Activated T-cell treated with anti-CD3 and anti-CD28 coated beads for 1 hour (primary cell): ENCODE data around the gene NAGS.
"Not testable (repeated sequence)": the region's sequence is repeated elsewhere in the genome, so short reads cannot be mapped to it uniquely, and the experiment has no call there.

Experiments used
- DNase-seq: peaks from one replicate; pipeline ENCODE4 v3.0.0-alpha.2; 2020; ENCODE audit warnings: low read depth

Gene NAGS, protein sequence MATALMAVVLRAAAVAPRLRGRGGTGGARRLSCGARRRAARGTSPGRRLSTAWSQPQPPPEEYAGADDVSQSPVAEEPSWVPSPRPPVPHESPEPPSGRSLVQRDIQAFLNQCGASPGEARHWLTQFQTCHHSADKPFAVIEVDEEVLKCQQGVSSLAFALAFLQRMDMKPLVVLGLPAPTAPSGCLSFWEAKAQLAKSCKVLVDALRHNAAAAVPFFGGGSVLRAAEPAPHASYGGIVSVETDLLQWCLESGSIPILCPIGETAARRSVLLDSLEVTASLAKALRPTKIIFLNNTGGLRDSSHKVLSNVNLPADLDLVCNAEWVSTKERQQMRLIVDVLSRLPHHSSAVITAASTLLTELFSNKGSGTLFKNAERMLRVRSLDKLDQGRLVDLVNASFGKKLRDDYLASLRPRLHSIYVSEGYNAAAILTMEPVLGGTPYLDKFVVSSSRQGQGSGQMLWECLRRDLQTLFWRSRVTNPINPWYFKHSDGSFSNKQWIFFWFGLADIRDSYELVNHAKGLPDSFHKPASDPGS

DNA sequence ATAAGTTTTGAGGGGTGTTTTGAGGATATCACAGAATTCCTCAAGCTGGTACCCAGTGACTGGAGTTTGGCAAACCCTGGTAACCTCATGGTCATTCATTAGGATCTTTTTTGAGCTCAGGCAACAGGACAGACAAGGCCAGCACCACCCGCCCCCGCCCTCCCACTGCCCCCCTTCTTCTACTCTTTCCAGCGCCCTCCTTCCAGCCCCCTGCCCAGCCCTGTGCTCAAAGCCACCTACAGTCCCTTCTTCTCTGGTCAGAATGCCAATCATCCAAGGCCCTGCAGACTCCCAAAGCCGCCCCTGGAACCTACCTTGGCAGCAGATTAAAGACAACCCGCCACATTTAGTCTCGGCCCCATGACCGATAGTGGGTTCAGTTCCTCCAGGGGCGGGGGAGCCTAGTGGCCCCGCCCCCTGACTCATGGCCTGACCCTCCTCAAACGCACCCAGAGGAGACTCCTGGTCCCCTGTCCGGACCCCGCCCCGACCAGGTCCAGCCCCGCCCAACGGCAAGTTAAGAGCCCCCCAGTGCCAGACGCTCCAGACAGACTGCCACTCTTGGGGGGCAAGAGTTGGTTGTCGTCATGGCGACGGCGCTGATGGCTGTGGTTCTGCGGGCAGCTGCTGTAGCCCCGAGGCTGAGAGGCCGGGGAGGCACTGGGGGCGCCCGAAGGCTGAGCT is at the start of gene NAGS:
TSS of gene NAGS (plus strand) at position 546 of the 684 bp plus-strand sequence. CDS start at position 588, 42 bp downstream.
- no peak for DNase-seq

DNA sequence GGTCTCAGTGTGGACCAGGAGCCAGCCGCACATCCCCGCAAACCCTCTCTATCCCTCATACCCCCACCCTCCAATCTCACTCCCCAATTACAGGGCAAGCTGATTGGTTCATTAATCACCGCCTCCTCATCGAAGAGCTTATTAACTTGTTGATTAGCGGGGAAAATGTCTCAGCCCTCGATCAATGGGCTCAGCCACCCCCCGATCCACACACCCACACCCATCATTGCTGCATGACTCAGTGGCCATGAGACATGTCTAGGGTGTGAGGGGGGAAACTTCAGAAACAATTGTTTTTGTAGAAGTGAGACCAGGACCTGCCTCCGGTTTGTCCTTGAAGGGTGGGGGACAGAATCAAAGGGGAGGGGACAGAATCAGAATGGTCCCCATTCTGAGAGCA is 48.2 kb upstream of the NAGS start:
- no peak for DNase-seq

DNA sequence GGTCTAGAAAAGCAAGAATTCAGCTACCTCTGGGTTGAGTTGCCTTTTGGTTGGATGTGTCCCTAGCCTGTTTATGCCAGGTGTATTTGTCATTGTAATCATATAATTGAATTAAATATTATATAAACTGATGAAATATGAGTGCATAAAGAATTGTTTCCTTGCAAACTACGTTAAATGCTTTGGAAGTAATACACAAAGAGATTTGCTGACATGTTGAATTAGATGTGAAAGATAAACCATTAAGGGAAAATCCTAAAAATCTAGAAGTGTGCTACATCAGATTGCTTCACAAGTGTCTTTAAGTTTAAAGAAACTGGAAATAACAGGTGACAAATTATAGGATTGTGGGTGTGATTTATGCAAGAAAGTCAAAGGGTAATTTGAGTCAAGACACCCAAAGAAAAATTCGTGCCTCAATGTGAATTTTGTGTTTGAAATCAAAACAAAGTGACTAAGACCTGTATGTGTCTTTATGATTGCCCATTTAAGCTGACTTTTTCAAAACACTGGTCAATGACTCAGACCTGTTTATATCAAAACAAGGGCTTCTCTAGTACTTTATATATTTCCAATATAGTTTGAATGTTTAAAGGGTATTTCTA is 45.6 kb upstream of the NAGS start:
- no peak for DNase-seq

DNA sequence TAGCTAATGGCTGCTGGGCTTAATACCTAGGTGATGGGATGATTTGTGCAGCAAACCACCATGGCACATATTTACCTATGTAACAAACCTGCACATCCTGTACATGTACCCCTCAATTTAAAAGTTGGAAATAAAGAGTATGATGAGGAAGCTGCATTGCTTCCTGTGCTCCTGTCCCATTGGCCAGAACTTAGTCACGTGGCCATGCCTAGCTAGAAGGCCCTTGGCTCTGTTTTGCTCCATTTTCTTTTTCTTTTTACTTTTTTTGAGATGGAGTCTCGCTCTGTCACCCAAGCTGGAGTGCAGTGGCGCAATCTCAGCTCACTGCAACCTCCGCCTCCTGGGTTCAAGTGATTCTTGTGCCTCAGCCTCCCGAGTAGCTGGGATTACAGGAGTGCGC is 43.1 kb upstream of the NAGS start:
- not testable (repeated sequence) for DNase-seq

DNA sequence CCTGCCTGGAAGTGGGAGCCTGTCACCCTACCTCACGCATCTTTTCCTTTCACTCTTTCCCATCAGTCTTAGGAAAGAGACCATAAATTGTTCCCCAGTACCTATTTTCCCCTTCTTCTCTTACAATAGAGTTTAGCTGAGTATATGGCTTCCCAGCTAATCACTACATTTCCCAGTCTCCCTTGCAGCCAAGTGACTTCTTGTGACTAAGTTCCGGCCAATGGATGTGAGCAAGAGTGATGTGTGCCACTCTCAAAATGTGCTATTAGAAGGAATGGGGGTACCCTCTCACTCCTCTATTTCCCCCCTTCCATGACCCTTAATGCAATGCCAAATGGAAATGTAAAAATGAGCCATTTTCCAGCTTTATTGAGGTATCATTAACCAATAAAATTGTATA is 42.5 kb upstream of the NAGS start:
- no peak for DNase-seq

DNA sequence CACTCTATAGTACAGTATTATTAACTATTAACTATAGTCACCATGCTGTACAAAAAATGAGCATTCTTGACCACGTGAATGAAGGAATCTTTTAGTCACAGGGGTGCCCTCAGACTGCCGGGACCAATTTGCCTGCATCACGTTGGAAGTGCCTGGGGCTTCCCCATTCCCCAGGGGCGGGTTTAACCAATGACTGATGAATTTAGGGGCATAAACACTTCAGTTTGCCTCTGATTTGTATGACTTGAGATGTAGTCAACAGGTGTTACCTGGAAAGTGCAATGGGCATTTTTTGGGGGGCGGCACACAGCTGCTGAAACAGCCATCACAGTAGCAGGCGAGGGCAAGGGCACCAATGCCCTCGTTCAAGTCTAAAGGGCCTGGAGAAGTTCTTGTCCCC is 41.9 kb upstream of the NAGS start:
- DNase-seq, result no peak

DNA sequence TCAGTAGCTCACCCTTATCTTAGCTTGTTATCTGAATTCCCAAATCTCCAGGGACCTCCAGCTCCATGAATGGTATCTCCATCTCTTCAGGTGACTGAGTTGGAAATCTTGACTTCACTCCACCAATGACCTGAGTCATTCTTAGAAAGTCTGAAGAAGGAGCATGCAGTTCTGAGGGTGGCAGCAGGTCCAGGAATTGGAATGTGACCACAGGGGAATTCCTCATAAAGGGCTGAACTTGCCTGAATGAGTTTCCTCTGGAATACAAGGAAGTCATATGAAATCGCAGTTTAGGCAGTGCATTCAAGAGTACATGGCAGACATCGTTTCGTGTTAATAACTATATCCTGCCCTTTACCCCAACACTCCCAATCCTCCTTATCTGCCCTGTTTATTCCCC is 38.1 kb upstream of the NAGS start:
- DNase-seq, result no peak

DNA sequence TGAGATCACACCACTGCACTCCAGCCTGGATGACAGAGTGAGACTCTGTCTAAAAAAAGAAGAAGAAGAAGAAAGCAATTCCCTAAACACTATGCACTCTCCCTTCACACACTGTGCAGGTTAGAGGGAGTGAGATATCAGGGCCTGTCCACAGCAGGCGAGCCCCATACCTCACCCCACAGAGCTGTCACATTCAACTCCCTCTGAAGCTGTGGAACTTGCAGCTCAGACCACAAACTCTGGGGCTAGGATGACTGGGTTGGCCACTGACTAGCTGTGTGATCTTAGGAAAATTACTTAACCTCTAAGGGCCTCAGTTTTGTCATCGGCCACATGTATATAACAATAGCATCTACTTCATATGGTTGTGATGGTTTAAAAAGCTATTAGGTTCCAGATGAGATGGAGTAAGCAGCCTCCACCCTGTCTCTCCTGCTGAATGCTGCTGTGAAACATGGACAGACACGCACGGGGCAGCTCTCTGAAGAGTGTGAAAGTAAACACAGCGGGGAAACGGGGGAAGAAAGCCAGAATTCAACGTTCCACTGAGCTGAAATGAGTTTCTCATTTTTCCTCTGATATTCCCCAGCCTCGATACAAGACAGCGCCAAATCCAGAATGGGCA is 37.1 kb upstream of the NAGS start:
- DNase-seq, result no peak

DNA sequence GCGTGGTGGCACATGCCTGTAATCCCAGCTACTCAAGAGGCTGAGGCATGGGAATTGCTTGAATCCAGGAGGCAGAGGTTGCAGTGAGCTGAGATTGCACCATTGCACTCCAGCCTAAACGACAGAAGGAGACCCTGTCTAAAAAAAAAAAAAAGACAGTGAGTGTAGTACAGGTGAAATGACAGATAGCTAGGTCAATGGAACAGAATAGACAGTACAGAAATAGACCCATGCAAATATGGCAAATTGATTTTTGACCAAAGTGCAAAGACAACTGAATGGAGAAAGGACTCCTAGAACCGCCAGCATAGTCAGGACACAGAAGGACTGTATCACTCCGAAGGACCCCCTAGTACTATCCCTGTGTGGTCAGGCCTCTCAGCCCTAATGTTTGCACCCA is 34.1 kb upstream of the NAGS start:
- DNase-seq, result no peak

DNA sequence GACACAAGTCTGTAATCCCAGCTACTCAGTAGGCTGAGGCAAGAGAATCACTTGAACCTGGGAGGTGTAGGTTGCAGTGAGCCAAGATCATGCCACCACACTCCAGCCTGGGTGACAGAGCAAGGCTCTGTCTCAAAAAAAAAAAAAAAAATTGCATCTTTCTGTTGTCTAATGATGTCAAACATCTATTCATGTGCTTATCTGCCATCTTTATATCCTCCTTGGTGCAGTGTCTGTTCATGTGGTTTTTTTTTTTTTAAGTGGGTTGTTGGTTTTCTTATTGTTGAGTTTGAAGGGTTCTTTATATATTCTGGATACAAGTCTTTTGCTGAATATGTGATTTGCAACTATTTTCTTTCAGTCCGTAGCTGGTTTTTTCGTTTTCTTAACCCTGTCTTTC is 33.0 kb upstream of the NAGS start:
- DNase-seq, result not testable (repeated sequence)

DNA sequence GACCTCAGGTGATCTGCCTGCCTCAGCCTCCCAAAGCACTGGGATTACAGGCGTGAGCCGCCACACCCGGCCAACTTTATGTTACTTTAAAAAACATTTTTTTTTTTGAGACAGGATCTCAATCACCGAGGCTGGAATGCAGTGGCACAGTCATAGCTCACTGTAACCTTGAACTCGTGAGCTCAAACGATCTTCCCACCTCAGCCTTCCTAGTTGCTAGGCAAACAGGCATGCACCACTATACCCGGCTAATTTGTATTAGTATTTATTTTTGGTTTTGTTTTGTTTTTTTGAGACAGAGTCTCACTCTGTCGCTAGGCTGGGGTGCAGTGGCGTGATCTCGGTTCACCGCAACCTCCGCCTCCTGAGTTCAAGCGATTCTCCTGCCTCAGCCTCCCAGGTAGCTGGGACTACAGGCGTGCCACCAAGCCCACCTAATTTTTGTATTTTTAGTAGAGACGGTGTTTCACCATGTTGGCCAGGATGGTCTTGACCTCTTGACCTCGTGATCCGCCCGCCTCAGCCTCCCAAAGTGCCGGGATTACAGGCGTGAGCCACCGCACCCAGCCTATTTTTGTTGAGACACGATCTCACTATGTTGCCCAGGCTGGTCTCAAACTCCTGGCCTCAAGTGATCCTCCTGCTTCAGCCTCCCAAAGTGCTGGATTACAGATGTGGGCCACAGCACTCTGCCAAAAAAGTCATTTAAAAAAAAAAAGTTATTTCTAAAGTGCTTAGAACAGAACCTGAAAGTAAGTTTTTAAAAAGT is 31.8 kb upstream of the NAGS start:
- DNase-seq, result not testable (repeated sequence)

DNA sequence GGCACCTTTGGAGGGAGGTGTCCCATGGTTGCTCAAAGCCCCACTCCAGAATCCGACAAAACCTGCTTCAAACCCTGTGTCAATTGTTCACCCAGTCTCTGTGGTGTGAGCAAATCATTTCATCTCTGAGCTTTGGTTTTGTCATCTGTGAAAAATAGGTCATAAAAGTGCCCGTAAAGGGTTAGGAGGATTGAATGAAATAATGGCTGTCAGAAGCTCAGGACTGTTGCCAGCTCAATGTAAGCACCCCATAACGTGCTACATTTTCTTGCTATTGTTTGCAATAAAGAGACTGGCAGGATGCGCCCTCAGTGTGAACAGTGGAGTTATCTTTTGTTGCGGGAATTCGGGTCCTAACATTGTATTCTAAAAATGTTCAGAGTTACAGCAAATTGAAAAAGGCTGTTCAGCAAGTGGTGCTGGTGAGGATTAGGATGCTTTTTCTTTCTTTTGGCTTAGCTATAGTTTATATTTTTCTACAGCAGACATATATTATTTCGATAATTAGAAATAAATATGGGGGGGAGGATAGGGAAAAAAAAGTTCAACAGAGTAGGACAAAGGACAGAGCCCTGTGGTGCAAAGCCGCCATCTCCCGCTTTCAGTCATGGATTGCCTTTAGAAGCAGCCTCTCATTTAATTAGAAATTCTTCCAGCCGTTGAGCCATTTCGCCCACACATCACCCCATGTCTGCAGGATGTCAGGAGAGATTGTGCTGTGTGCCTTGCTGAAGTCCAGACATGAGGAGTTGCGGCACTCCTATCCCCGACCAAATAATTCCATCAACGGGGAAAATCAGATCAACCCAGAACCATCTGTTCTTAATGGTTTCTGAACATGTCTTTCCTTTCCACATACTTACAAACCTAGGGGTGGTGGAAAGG is 29.8 kb upstream of the NAGS start:
- no peak for DNase-seq

DNA sequence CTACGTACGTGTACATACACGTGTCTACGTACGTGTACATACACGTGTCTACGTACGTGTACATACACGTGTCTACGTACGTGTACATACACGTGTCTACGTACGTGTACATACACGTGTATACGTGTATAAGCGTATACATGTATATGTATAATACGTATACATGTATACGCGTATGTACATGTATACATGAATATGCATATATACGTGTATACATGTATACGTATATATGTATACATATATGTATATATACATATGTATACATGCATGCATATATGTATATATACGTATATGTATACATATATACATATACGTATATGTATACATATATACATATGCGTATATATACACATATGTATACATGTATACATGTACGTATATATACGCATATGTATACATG is 28.5 kb upstream of the NAGS start:
- DNase-seq, result no peak

DNA sequence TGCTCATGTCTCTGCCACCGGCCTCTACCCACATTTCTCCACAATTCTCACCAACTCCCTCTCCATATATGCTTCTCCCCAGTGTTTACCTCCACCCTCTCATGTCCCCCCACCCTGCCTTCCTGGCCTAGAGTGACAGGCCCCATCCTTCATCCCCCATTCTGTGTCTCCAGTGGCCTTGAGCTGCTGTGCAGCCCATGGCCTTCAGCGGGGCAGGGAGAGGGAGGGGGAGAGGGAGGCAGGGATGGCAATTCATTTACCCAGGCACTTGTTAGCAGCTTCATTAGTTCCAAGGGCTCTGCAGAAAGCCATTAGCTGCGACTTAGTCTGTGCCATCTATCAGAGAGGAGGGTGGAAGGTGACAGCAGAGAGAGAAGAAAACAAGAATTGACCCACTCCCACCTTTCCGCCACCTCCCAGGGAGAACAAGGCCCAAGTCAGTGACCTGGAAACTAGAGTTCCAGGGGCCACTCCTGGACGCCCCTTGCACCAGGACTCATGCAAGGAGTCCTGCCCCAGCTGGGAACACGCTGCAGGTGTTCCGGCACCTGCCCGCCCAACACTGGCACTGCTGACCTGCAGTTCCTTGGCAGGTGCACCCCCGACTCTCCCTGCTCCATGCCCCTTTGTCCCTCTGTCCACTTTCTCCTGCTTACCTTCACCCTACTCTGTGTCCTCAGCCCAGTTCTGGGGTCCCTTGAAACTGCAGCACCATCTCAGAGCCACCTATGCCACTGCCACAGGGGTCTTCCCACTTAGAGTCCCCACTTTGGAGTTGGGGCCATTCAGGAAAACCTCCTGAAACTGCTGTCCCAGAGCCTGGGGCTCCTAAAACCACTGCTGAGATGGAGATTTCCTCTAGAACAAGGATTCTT is 27.2 kb upstream of the NAGS start:
- DNase-seq, result no peak

DNA sequence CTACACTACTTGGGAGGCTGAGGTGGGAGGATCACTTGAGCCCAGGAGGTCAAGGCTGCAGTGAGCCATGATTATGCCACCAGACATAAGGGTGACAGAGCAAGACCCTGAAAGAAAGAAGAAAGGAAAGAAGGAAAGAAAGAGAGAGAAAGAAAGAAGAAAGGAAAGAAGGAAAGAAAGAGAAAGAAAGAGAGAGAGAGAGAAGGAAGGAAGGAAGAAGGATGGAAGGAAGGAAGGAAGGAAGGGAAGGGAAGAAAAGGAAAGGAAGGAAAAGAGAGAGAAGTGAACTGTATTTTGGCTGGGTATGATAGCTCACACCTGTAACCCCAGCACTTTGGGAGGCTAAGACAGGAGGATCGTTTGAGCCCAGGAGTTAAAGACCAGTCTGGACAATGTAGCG is 26.3 kb upstream of the NAGS start:
- DNase-seq, result no peak

DNA sequence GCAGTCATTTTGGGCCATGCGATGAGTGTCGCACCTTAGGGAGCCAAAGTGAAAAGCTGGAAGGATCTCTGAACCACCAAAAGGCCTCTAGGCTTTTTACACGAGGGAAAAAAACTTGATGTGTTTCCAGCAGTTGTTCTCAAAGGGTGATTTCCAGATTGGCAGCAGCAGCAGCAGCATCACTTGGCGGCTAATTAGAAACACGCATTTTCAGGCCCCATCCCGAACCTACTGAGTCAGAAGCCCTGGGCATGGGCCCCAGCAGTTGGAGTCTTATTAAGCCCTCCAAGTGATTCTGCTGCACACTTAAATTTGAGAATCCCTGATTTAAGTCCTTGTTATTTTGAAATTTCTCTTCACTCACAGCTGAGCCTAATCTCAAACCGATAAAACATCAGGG is 25.4 kb upstream of the NAGS start:
- no peak for DNase-seq

DNA sequence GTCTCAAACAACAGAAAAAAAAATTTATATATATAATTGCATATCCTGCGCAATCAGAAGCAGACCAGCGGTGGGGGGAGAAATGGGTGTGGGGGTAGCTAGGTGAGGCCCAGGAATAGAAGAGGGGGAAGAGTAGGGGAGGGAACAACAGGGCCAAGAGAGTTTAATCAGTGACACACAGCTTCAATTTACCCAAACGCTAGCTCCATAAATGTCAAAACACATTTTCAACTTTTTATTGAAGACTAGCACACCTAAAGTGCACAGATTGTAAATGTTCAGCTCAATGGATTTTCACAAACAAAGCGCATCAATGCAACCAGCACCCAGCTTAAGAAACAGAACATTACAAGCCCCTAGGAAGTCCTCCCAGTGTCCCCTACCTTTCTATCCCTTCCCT is 24.8 kb upstream of the NAGS start:
- no peak for DNase-seq

DNA sequence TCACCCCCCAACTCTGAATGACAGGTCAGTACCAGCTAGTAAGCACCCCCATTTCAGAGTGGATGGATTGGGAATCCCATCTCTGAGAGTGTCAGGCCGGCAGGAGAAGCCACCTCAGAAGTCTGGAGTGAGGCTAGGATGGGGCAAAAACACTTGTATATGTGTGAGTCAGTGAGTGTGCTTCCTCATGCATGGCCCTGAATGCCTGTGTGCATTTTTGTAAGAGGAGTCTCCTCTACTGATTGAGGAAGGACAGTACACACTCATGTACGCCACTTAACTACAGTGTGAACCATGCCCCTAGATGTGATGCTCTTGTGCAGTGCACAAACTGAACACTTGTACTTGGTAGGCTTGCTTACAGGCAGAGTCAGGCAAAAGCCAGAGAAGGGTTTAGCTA is 22.3 kb upstream of the NAGS start:
- no peak for DNase-seq

DNA sequence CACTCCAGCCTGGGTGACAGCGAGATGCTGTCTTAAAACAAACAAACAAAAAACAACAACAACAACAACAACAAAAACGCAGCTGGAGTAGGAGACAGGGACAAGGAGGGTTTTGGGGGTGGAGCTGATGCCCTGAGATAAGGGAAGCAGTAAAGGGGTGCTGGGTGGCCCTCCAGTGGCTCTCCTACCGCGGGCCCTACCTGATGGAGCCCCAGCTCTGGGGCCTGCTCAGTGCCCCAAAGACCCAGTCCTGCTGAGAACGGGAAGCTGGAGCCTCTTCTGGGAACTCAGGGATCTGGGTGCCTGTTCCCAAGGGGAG is 21.3 kb upstream of the NAGS start:
- DNase-seq, result no peak
